NCI-H2227 (cell line): ENCODE measurements around the gene NR1H4.
"Not testable (repeated sequence)": the region's sequence is repeated elsewhere in the genome, so short reads cannot be mapped to it uniquely, and the experiment has no call there.

Source experiments
- DNase-seq: peaks from one replicate; lab custom pipeline; 2025; ENCODE audit not compliant: unreplicated experiment; lab: John Stamatoyannopoulos, UW

NR1H4 gene

DNA sequence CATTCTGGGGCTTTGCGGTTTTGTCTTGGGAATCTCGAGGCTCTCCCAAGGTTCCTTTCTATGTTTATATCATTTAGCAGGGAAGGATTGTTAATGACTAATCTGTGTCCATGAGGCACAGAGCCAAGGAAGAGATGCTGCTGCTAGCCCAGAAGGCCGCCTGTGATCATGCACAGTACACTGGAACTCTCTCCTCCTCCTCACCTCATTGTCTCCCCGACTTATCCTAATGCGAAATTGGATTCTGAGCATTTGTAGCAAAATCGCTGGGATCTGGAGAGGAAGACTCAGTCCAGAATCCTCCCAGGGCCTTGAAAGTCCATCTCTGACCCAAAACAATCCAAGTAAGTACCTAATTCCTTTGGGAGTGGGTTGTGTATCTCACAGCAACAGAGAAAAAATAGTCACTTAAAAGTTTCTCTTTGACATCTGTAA lies at the start of gene NR1H4:
NR1H4 (plus strand) TSS at position 151 of the 435 bp plus-strand sequence. CDS start 19,458 bp downstream, outside the sequence.
- no peak for DNase-seq

DNA sequence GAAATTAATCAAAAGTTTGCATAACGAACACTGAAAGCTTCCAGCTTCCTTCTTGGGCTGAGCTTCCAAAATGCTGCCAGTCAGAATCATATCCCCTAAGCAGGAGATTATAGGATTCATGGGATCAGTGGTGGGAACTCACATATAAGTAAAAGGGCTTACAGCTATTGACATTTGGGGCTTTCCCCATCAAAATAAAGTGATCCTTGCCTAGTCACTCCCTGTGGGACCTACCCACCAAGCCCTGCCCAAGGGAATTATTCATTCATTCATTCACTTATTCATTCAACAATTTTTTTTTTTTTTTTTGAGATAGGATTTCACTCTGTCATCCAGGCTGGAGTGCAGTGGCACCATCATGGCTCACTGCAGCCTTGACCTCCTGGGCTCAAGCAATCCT lies 47.5 kb upstream of the NR1H4 start:
- no peak for DNase-seq

DNA sequence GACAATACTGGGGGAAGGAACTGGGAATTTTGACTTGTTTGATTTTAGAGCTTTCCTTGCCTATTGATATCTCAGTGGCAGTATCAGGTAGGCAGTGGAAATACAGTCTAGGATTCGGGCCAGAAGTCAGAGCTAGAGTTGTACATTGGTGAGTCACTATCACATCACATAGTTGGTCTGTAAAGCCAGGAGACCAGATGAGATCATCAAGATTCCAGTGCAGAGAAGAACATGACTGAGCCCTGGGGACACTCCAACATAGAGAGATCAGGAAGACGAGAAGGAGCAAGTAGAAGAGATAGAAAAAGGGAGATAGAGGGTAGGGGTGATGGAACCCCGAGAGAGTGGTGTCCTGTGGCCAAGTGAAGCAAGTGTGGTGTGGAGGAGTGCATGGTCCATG lies 46.6 kb upstream of the NR1H4 start:
- DNase-seq = no peak

DNA sequence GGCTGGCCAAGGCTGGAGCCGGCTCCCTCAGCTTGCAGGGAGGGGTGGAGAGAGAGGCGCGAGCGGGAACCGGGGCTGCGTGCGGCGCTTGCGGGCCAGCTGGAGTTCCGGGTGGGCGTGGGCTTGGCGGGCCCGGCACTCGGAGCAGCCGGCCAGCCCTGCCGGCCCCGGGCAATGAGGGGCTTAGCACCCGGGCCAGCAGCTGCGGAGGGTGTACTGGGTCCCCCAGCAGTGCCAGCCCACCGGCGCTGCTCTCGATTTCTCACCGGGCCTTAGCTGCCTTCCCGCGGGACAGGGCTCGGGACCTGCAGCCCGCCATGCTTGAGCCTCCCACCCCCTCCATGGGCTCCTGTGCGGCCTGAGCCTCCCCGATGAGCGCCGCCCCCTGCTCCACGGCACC lies 43.4 kb upstream of the NR1H4 start:
- not testable (repeated sequence) for DNase-seq

DNA sequence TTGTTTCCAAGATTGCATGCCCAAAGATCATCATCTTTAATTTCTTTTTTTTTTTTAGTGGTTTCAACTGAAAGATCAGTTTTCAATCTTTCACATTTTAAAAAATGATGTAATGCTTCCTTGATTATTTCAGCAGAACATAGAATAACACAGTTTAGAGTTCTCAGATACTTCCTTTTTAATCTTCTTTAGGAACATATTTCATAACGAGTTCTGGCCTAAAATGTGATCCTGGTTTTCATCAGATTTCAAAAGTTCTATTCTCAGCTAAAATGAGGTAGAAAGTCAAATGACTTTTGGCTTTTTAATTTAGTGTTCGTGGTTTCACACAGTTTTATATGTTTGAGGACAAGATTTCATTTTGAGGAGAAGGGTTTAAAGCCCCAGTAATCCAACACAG lies 40.0 kb upstream of the NR1H4 start:
- no peak for DNase-seq

DNA sequence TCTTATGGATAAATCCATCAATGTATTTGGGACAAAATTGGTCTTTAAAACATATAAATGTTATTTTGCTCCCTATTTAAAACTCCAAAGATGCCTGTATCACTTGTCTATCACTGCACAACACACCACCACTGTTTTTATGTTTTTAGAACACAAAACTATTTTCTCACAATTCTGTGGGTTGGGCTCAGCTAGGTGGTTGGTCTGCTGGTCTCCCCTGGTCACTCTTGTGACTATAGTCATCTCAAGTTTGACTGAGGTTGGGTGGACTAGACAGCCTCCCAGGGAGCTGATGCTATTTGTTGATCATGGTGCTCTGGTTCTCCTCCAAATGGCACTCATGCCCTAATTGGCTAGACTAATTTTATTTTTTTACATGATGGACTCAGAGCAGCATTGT lies 39.5 kb upstream of the NR1H4 start:
- DNase-seq = no peak

DNA sequence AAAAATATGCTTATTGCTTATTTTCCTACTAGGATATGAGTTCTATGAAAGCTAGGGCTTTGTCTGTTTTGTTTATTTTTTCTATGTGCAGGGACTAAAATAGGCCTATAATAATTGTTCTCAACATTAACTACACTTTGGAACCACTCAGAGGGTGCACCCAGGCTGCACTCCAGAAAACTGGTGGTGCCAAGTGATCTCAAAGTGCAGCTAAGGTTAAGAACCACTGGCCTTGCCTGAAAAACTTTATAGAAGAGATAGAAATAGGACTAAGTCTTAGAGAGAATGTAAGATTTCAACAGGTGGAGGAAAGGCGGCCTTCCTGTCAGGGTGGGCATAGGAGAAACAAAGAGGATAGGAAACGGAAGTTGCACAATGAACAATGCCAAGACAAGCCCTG lies 37.7 kb upstream of the NR1H4 start:
- DNase-seq = no peak

DNA sequence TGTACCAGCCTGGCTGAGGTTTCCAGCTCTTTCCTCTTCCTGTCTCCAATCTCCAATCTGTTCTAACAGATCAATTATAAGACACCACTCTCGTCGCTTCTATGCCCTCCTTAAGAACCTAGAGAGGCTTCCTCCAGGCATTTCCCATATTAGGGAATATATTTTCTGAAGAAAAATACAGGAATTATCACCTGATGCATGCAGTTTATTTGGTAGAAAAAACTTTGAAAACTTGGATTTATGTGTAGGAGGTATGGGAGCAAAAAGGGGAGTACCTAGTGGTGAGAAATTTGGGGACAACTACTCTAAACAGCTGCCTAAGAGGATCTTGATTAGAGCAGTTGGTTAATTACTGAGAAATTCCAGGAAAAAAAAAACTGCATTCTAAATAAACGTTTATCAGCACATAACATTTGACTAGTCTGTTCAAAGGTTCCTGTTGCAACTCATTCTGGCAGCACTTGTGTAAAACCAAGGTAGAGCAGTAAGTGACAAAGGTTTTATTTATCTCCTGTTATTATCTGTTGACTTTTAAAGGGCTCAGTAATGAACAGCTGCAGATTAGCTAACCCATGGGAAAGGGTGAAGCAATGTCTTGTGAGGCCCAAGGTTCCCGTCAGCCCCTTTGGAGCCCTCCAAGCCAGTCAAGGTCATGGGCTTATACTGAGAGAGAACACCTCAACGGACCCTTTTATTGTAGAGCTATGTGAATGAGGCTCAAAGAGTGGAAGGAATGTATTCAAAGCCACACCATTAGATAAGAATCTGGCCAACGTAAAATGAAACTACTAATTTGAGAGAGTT lies 36.4 kb upstream of the NR1H4 start:
- no peak for DNase-seq

DNA sequence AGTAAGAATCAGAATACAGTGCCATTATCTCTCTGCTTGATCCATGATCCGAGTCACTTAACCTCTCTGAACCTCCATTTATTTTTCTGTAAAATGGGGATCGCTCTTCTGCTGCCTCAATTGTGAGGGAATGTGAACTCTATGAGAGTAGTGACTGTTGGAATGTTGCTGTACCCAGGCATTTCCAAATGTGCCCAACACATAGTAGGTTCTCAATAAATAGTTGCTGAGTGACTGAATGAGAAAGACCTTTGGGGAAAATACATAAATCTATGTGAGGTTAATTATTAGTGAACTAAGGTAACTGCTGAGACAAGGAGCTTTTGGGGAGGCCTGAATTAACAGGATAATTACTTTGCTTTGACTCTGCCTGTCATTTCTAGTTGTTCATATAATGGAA lies 33.9 kb upstream of the NR1H4 start:
- no peak for DNase-seq

DNA sequence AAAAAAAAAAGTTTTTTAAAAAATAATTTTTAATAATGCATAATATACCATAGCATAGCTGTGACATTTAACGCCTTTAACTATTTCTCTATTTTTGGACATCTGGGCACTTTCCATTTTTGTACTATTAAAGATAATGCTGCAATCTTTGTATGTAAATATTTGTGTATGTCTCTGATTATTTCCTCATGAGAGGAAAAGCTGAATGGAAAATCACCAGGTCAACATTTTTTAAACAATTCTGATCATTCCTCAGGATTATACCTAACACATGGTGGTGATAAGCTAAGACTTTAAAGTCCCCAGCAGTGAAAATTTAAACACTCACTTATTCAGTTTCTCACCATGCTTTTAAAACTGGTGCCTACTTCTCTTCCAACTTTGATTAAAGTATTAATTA lies 31.3 kb upstream of the NR1H4 start:
- no peak for DNase-seq

DNA sequence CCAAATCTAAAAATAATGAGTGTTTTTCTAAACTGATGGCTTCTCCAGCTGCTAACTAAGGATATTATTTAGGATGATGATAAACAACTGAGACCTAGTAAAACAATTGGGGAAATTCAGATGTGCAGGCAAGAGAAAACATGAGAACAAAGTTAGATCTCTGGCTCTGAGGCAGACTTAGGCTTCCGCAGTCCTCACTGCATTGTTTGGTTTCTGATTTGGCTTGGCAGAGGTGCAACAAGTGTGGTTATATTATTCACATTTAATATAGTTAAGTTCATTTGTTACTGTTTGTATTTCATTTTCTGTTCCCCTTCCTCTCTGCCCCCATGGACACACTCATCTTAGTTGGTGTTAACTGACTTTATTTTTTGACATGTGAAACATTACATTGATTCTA lies 30.2 kb upstream of the NR1H4 start:
- no peak for DNase-seq

DNA sequence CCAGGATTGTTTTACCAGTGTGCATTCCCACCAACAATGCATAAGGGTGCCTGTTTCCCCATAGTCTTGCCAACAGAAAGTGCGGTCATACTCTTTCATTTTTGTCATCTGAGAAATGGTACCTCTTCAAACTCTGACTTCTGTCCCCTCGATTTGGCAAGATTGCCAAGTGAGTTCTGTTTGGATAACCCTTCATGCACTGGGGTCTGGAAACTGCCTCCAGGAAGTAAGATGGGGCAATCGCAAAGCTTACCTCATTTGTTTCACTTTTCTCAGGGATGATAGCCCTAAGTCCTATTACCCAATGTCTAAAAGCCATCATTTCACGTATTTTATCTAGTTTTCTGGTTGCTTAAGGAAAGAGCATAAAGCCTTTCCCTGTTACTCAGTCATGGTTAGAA lies 28.6 kb upstream of the NR1H4 start:
- no peak for DNase-seq

DNA sequence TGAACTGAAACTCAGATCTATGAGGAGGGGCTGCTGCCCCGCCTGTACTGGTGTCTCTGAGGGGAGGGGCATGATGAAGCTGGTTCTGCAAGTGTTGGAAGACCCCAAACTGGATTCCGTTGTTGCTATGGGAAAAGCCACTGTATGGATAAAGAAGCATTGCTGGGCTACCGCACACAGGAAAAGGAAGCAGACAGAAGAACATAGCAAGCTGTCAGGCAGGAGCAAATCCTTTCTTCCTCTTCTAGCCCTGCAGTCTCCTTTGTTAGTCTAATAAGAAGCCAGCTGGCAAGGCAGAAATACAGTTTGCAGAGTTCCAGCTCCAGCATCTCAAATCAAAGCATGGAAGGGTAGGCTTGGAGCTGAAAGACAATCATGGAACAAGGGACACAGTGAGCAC lies 26.3 kb upstream of the NR1H4 start:
- no peak for DNase-seq

DNA sequence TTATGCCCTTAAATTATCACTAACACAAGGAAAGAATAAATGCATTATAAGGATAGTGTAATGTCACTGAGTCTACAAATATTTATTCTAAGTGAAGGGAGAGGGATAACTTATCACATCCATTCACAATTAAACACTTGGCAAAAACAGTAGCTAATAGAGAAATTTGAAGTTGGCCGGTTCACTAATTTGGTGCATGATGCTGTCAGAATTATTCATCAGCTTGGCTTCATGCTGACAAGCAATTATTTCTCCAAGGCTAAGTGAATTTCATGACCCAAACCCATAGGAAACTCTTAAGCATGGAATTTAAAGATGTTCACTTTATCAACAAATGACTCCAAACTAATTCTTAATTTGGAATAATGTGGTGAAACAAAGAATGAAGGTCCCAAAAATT lies 25.0 kb upstream of the NR1H4 start:
- DNase-seq = no peak

DNA sequence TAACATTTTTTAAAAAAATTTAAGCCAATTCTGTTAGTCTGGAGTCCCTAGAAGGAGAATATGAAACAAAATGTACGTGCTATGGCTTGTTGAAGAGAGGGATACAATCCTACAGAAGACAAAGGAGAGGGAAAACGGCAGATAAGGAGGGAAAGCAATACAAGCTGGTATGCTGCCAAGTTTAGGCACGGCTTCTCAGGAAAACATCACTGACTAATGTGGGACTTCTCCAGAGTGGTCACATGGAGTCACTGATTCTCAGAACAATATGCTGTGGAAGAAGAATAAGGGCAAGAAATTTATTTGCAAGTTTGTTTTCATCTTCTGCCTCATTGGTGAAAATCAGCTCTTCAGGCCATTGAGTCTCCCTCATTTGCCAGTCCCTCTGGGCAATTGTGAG lies 22.9 kb upstream of the NR1H4 start:
- no peak for DNase-seq

DNA sequence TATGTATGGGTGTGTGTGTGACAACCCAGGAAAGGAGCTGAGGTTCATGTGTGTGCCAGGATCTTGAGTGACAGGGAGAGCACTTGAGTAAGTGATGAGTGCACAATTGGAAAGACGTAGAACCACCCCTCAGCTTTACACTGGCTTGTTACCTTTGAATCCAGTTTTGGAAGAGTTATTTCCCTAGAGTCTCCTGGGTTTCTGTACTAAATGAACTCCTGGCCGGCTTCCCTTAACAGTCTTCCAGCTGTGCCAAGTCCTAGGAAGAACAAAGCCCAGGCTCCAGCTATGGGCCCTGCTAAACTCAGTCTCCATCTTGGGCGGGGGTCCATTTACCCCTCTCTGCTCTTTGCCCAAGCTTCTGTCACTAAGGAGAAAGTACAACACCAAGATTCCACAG lies 19.7 kb upstream of the NR1H4 start:
- DNase-seq = no peak

DNA sequence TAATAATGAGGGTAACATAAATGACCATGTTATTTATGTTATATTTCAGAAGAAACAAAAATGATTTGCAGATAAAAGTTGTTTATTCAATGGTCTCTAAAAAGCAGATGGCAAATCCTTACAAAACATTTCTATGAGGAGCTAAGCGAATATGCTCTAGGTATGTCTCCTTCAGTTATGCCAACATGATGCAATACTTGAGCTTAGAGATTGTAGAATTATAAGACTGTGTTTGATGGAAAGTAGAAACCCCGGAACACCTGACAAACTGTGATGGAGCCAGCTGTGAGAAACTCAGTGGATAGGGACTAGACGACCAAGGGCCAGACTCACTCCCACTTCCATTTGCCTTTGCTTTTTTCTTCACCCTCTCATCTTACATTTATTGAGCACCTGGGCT lies 17.8 kb upstream of the NR1H4 start:
- no peak for DNase-seq

DNA sequence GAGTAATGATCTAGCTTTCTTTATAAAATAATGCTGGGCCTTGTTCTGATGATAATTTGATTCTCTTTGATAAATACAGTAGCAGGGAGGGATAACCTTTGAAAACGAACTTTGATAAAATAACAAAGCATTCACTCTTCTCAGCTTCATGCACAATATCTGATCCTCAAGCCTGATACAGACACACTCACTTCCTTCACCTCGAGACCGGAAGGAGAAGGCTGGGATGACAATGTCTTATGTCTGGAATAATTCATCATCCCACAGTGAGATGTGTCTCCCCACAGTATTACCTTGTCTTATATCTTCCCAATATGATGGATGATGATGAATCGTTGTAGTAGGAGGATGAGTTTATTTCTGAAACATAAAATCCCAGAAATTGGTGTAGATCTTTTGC lies 15.5 kb upstream of the NR1H4 start:
- no peak for DNase-seq

DNA sequence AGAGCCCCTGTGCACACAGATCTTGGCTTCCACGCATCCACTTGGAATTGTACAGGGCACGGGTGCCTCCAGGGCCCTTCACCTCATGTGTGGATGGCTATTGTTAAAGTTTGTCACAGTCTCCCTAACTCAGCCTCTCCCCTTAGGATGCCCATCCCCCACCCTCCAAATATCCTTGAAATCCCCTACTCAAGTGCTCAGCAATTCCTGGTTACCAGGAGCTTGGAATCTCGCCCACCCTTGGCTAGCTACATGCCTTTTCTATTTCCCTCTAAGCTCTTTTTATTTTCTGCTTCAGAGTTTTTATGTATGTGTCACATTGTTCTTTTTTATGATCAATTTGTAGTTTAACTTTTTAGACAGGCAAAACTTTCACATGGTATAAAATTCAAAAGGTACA lies 13.0 kb upstream of the NR1H4 start:
- DNase-seq = no peak

DNA sequence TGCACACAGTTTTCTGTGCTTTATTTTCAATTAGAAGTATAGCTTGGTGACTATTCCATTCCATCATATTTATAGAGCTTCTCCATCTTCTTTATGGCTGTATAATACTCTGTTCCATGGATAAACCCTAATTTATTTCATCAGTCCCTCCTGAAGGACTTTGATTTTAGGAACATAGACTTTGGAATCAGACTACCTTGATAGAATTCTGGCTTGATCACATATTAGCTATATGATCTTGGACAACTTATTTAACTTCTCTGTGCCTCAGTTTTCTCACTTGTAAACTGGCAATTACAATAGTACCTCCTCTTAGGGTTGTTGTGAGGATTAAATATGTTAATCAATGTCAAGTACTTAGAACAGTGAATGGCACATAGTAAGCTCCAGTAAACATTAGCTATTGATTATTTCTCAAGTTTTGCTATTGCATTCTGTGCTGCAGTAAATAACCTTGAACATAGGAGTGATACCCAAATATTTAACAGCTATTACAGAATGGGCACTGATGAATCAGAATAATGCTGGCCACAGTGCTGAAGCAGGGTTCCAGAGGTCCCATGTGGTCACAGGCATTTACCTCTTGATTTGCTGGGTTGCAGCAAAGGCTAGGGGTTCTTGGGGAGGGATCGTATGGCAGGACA lies 12.2 kb upstream of the NR1H4 start:
- DNase-seq = no peak

DNA sequence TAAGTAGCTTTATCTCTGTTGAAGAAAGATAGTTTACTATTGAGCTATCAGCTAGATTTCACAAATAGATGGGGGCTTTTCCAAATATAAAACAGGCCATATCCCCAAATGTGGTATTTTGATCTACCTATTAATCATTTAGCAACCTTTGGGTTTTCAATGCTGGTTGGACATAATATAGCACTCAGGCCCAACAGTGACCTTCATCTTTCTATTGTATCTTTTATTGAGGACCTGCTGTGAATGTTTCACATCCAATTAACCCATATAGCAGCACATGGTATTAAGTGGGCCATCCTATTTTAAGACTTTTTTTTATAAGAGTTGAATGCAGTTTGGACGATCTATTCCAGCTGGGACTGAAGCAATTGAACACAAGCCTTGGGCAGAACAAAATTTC lies 10.0 kb upstream of the NR1H4 start:
- DNase-seq = peak; percentile 85

DNA sequence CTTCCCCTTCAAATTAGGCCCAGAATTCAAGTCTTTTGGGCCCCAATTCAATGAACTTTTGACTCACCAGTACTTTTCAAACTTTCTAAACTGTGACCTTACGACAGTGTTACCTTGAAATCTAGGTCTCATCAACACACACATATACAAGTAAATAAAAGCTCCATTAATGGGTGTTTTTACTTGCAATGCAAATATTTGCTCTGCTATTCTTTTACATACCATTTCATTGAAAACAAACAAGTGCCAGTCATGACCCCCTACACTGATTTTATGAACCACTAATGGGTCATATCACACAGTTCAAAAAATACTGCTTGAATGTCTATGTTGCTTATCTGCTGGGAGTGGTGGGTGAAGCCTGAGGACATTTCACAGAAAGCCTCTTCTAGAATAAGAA lies 9.1 kb upstream of the NR1H4 start:
- no peak for DNase-seq

DNA sequence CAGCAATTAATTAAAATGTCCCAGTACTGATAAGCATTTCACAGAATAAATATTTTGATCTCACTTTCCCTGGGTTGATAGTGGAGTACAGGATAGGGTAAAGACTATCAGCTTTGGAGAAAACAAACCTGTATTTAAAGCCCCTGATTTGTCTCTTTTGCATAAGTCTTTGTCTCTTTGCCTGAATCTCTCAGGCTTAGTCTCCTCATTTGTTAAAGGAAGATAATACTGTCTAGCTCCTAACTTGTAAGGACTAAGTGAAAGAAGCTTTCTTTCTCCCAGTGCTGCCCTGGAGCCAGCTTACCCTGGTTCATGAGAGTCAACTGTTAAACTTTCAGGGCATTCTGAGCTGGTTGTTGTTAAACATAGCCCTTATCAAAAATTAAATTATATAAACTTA lies 5.5 kb upstream of the NR1H4 start:
- DNase-seq = no peak
